Stimulated activated CD4-positive, alpha-beta T cell treated with anti-CD3 and anti-CD28 coated beads, Interleukin-15, amount 100 ng/mL, for 48 hours (primary cell): ENCODE measurements around the gene SFT2D3.

ENCODE experiments used
- DNase-seq, 2 donors: peaks; one replicate each; pipeline ENCODE4 v3.0.0-alpha.2; 2020; ENCODE audit warnings: low read depth in 2 of 2

The SFT2D3 gene

GRCh38 chr2:127706215-127706990 is 5.1 kb downstream of the SFT2D3 start:
- no peak for DNase-seq

DNA sequence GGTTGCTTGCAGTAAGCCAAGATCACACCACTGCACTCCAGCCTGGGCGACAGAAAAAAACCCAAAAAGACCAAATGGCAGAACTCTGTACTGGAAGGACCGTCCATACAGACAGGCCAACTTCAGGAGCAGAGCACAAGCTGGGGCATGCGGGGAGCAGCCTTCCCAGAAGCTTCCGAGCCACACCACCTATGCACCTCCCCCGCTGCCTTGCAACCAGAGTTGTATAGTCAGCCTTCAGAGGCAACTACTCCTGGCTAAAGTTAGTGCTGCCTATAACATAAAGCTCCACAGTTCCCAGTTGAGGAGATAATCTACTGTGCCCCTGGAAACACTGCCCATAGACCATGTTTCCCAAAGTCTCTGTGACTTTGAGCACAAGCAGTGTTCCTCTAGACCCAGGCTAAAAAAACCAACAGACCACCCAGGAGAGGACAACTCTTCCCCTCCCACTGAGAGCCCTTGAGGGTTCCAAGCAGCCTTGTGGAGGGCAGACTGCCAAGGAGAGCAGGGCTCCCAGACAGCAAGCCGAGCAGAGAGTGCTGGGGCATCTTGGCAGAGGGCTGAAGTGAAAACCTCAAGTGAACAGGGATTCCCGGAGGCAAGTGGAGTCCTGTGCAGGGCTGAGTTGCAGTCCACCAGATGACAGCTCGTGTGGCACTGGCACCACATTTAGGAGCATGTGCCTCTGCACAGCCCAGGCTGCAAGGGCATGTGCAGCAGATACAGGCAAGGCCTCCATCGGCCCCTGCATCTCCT is 6.8 kb downstream of the SFT2D3 start:
- no peak for DNase-seq

- no peak for DNase-seq
Measured at GRCh38 chr2:127709336-127709735, 8.0 kb downstream of the SFT2D3 start.

- no peak for DNase-seq
Measured at GRCh38 chr2:127712999-127713398, 11.7 kb downstream of the SFT2D3 start.

DNA sequence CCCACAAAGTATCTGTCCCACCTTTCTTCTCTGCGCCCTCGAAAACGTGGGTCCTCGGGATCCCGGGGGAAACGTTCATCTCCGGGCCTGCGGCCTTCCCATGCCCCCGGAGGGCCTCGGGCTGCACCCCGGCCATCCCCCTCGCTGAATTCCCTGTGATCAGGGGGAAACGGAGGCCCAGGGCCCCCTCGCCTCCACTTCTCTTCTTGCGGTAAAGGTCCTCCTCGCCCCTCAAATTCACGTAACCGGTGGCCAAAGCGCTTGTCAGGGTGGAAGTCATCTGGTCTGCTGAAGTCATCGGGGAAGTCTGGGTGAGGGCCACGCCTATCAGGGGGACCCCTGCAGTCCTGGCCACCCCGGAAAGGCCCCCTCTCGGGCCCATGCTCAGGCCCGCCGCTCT is 12.3 kb downstream of the SFT2D3 start:
- DNase-seq, result no peak

DNA sequence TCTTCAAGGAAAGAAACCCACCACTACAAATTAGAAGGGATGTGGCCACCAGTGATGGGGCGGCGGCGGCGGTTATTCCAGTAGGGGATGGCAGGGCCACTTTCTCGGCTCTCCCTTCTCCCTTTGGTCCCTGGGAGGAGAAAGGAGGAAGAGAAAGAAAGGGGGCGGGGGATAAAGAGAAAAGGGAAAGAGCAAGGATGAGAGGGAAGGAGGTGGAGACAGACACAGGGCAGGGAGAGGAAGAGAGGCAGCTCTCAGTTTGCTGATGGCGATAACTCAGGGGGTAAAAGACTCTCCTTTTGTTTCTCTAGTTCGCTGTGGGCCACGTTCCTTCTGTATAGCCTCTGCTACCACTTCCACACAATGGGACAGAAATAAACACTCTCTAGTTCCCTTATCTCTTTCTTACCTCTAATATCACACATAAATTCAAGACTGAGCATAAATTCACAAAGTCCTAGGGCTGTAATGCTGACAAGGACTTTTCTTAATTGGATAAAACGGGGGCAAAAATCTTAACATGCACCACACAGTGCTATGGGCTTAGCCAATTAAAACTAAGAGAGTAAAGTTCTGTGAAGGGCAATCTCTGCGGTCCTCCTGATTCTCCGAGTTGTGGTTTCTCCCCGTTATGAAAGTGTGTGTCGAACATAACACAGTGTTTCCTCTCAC is 14.6 kb downstream of the SFT2D3 start:
- no peak for DNase-seq

DNA sequence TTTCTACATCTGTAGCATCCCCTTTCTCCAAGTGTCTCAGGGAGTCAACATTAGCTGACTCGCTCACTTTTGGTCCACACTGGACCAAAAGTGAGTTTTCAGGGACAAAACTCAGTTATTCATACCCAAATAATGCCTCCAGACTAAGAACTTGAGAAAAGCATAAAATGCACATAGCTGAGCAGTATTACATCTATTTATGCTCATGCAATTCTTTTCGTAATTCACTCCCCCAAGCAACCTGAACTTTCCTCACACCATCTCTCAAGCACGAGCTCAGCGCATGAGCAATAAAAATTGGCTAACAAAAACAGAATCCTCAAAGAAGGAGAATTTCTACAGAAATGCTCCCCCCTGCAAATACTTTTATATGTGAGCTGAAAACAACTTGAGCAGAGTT is 17.0 kb downstream of the SFT2D3 start:
- no peak for DNase-seq

GRCh38 chr2:127719301-127720218 is 18.3 kb downstream of the SFT2D3 start:
- no peak for DNase-seq

DNA sequence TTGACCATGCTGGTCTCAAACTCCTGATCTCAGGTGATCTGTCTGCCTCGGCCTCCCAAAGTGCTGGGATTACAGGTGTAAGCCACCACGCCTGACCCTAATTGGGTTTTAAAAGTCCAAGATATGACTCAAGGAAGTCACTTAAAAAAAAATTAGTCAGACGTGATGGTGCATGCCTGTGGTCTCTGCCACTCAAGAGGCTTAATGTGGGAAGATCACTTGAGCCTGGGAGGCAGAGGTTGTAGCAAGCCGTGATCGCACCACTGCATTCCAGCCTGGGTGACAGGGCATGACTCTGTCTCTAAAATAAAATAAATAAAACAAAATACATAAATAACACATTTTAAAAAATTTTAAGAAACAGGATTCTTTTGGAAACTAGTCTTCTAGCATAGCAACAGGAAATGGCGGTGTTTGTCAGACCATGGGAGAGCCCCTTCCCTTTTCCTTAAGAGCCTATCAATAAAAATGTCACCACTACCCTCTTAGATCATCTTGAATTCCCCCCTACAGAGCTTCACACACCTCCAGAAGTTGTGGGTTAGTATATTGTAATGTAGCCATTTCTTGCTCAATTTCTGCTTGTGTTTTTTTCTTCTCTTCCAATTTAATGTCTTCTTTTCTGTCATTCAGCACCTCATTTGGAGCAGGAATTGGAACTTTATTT is 20.1 kb downstream of the SFT2D3 start:
- DNase-seq, result no peak

GRCh38 chr2:127721978-127722355 is 20.7 kb downstream of the SFT2D3 start:
- DNase-seq, result no peak

DNA sequence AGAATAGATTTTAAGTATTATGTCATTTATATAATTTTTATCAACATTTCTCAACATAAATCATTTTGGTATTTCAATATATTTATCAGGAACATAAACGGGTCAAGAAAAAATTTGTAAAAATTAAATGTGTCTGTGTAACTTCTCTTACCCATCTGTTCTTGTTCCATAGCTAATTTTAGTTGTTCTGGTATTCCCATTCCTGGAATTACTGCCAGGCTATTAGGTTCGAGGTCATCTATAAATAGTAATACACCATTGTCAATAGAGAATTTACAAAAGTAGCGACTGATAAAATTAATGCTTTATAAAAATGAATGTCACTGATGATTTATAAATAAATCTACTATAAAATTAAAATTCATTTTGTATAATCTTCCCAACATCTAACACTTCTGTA is 21.5 kb downstream of the SFT2D3 start:
- DNase-seq, result no peak

DNA sequence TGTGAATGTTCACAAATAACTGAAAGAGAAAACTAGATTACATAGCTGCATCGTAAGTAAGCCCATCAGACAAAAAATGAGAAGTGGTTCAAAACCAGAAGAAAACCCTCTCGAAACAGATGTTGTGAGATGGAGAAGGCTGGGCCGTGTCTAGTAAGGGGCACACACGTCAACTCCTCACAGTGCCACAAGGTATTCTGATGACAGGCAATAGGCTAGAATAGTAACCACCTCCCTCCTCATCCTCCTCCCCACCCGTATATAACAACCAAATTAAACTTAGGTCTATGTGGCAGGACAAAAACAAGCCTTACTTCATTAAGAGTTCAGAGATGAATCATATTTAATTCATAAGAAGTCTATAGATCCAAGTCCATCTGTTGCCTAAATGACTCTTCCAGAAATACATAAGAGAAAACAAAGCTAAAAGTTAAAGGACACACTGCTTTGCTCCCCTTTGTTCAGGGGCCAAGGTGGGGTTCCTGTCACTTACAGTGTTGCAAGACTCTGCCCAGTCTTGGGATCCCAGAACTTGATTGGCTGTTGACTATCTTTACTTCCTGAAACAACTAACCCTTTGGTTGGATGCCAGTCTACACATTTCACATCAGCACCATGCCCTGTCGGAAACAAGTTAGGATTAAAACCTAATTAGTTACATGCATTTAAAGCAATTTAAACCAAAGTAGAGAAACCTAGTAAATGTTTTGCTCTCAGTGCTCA is 25.0 kb downstream of the SFT2D3 start:
- no peak for DNase-seq

GRCh38 chr2:127733113-127733815 is 32.0 kb downstream of the SFT2D3 start:
- DNase-seq, result no peak

DNA sequence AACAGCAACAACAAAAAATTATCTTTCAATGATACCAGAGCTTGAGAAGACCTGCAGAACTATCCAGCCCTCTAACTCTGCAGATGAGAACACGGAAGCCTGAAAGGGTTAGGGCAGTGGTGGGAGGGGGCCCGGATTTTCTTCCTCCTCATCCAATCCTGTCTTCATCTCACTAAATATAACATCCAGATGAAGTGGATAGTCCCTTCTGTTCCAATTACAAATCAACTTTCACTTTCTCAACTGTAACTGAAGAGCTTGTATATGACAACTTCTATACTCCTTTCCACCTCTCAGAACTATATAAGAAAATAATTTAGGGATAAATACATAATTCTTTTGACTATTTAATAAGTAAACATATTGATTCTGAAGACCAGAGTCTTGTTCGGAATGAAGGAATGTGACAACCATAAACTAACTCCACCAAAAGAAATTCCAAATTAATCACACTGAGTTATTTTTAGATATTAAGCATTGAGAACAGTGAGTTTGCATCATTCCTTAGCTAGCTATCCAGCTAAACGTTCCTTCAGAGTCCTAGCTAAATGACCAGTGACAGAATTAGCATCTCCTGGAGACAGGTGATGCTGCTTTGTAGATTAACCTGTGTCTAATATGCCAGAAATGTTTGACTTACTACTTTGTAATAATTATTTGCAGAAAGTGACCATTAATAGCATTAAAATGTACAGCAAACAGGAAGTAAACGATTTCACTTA is 32.7 kb downstream of the SFT2D3 start:
- no peak for DNase-seq

DNA sequence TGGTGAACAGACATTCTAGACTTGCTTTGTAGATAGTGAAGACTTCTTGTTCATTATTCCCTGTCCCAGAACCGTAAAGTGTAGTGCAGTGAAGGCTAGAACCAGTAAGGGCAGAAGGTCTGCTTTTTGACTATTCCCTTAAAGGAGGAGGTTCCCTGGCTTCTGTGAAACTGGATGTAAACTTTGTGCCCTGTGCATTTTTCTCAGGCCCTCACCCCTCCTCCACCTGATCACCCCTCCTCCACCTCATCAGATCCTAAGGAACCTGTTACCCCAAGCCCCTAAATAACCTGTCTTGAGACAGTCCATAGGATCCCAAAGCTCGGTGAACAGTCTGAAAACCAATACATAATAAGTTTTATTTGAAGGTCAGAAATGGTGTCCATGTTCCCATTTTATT is 33.7 kb downstream of the SFT2D3 start:
- no peak for DNase-seq

DNA sequence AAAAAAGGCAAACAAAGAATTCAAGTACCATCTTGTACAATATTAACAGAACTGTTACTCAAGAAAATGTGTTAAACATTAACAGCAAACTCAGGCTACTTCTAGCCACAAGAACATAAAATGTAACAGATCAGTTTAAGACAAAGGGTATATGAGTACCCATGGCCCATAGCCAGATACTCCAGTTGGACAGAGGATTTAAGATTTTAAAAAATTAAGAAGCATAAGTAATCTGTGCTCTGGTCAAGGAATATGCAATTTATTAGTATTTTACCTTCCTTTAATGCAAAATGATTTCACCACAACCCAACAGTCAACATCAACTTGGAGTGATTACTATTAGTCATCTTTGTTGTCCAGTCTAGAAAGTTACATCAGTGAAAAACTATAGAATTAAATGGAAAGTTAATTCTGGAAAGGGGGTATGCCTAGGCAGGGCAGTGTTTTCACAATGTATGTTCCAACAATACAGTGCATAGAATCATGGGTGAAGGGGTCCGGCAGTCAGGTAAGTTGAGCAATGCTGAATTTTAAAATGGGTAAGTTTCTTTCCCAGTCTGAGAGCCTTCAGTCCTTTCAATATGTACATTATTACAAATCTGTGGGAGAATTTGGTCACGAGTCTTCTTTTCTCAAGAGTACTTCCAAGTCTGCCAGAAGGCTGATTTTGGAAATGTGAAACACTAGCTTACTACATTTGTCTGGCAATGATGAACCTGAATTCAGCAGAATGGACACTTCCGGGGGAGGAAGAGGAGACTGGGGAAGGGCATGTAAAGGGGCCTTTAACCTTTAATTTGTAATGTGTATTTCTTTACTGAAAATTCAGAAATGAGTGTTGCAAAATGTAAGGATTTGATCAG is 34.5 kb downstream of the SFT2D3 start:
- no peak for DNase-seq

GRCh38 chr2:127737892-127738291 is 36.6 kb downstream of the SFT2D3 start:
- DNase-seq, result no peak

- no peak for DNase-seq
Measured at GRCh38 chr2:127739800-127740199, 38.5 kb downstream of the SFT2D3 start.
